GM19099 (cell line): Measurements from ENCODE around the gene CRYGN.

Experiments
- POLR2A ChIP-seq: IDR thresholded peaks from 3 replicates; pipeline ENCODE4 v1.6.1; 2011; ENCODE audit warnings: low read depth; ENCODE audit not compliant: insufficient read length; ENCODE audit errors: extremely low read depth

CRYGN gene

GRCh38 chr7:151380199-151381097, 59.5 kb downstream of the CRYGN start:
- TF ChIP-seq POLR2A, result no peak

- no peak for TF ChIP-seq POLR2A
These were observed 60.3 kb downstream of the CRYGN start for GRCh38 chr7:151379534-151380198.

GRCh38 chr7:151379193-151379520, 60.8 kb downstream of the CRYGN start:
- TF ChIP-seq POLR2A, result no peak
